Measurements from ENCODE around the gene SFT2D1.

GRCh38 chr6:166351715-166352285 lies 9.5 kb upstream of the SFT2D1 start:
- TF ChIP-seq POLR2A (IDR thresholded peaks at IDR 0.05) (no peak), CTCF (IDR thresholded peaks at IDR 0.05) (no peak)

All from Peyer's patch (tissue), 4 donors.